ENCODE data around the gene CRTC1.
A peak's percentile ranks its signal among the peaks of the same experiment; 100 is the strongest.
"Not testable (repeated sequence)": the region's sequence is repeated elsewhere in the genome, so short reads cannot be mapped to it uniquely, and the experiment has no call there.

CRTC1 gene

GRCh38 chr19:18816645-18817044 is 133.2 kb downstream of the CRTC1 start:
- DNase-seq: not testable (repeated sequence)

DNA sequence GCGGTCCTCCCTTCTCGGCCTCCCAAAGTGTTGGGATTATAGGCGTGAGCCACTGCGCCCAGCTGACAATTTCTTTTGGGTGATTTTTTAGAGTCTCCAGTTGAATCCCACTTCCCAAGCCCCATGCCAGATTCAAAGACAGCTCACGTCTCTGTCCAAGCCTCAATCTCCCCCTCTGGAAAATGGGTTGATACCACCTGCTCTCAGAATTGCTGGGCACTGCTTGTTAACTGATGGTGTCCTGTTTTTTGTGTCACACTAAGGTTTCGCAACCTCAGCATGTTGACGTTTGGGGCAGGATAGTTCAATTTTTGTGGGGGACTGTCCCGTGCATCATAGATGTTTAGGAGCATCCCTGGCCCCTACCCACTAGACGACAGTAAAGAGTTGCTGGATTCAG is 134.1 kb downstream of the CRTC1 start:
- DNase-seq: no peak

- no peak for DNase-seq
Observed at GRCh38 chr19:18828786-18829185, 145.3 kb downstream of the CRTC1 start.

DNA sequence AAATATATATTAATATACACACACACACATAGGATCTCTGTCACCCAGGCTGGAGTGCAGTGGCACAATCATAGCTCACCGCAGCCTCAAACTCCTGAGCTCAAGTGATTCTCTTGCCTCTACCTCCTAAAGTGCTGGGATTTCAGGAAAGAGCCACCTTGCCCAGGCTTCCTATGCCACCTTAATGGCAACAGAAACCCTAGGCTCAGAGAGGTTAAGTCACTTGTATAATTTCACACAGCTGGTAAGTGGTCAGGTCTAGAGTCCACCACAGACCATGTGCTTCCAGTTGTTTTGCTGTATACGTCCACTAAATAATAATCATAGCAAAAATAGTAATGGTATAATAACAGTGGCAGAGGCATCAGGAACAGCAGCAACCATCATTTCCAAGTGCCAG is 147.0 kb downstream of the CRTC1 start:
- DNase-seq: no peak

GRCh38 chr19:18831524-18832305 is 148.2 kb downstream of the CRTC1 start, which contains the start of gene UPF1:
TSS of gene UPF1 (plus strand) at chr19:18831959. CDS start at chr19:18832210, 251 bp downstream.
- DNase-seq: peak; percentile 96

Data from MV-4-11 (cell line).